K562 (cell line): Measurements from ENCODE around the gene TMEM191C. TPM values are rescaled to one million over a fixed set of nuclear protein-coding genes. Genes with fewer than 3 reads are reported as not detected.
A peak's percentile ranks its signal among the peaks of the same experiment; 100 is the strongest.

Source experiments
- CBX8 ChIP-seq: fragments of 200-600 bp; sonication (generic); IDR thresholded peaks from 2 replicates; pipeline ENCODE4 v1.6.1; 2012; ENCODE audit warnings: borderline replicate concordance, mixed run types, low read depth, mild to moderate bottlenecking, moderate library complexity, mixed read lengths, low read length, control low read depth, inconsistent platforms; ENCODE audit not compliant: poor library complexity, severe bottlenecking; ENCODE audit errors: extremely low read depth
- CEBPG ChIP-seq, 3 experiments: fragments of 200-800 bp in 1 of 3; sonication (Bioruptor generic) in 1 of 3; sonication (generic) in 1 of 3; formaldehyde crosslinking in 1 of 3; IDR thresholded peaks in 2 of 3; conservative IDR thresholded peaks in 1 of 3; 2 replicates each; pipeline versions ENCODE4 v1.6.1 to v1.8.0; 2016 to 2022; ENCODE audit warnings: missing compliant biosample characterization in 2 of 3, missing genetic modification characterization in 2 of 3, mild to moderate bottlenecking in 1 of 3, missing genetic modification reagents in 1 of 3
- EZH2 ChIP-seq: IDR thresholded peaks from 2 replicates; pipeline ENCODE4 v1.6.1; 2012; ENCODE audit warnings: low read depth, mild to moderate bottlenecking, inconsistent platforms, low read length, borderline replicate concordance
- HDAC2 ChIP-seq: fragments of 450-650 bp; IDR thresholded peaks from 2 replicates; pipeline ENCODE4 v1.6.1; 2016; ENCODE audit warnings: mild to moderate bottlenecking
- HIVEP1 ChIP-seq: fragments of 250-450 bp; sonication (Bioruptor Pico); IDR thresholded peaks from 2 replicates; pipeline ENCODE4 v1.4.0; 2020; ENCODE audit warnings: mild to moderate bottlenecking
- KLF1 ChIP-seq: fragments of 450-650 bp; IDR thresholded peaks from 2 replicates; pipeline ENCODE4 v1.6.1; 2016; ENCODE audit warnings: missing genetic modification characterization, missing compliant biosample characterization
- KLF10 ChIP-seq: fragments of 250-450 bp; sonication (Bioruptor Pico); IDR thresholded peaks from 2 replicates; pipeline ENCODE4 v1.6.1; 2021; ENCODE audit warnings: matching md5 sums
- NRF1 ChIP-seq, 2 experiments: fragments of 450-650 bp; IDR thresholded peaks in 1 of 2; conservative IDR thresholded peaks in 1 of 2; 2 replicates each; pipeline ENCODE4 v1.6.1; 2014; ENCODE audit warnings: mild to moderate bottlenecking in 2 of 2
- RBBP5 ChIP-seq: fragments of 200-600 bp; sonication (generic); IDR thresholded peaks from 2 replicates; pipeline ENCODE4 v1.6.1; 2012; ENCODE audit warnings: borderline replicate concordance, mild to moderate bottlenecking, low read length, control low read depth, inconsistent platforms; ENCODE audit not compliant: insufficient read depth, poor library complexity, severe bottlenecking
- RBM25 ChIP-seq: fragments of 200-400 bp; formaldehyde crosslinking; IDR thresholded peaks from 2 replicates; pipeline ENCODE4 v1.6.1; 2018; ENCODE audit warnings: low read length, low read depth, moderate library complexity; ENCODE audit not compliant: severe bottlenecking
- SUPT5H ChIP-seq: fragments of 450-650 bp; IDR thresholded peaks from 2 replicates; pipeline ENCODE4 v1.6.1; 2016
- TOE1 ChIP-seq, 2 experiments: fragments of 450-650 bp in 1 of 2; sonication (generic) in 1 of 2; formaldehyde crosslinking in 1 of 2; IDR thresholded peaks; 2 replicates each; pipeline versions ENCODE4 v1.7.1 to v1.8.0; 2016 to 2022; ENCODE audit warnings: borderline replicate concordance in 2 of 2, mild to moderate bottlenecking in 2 of 2, antibody characterized with exemption in 1 of 2, inconsistent platforms in 1 of 2, low read depth in 1 of 2, missing genetic modification reagents in 1 of 2, moderate library complexity in 1 of 2
- ZFP36 ChIP-seq: fragments of 150-350 bp; IDR thresholded peaks from 2 replicates; pipeline ENCODE4 v1.6.1; 2018; ENCODE audit warnings: low read length, low read depth; ENCODE audit not compliant: partially characterized antibody
- ZSCAN29 ChIP-seq: fragments of 450-650 bp; IDR thresholded peaks from 2 replicates; pipeline ENCODE4 v1.6.1; 2017
- polyA plus RNA-seq, 8 experiments: library from polyadenylated mRNA; depleted of rRNA in 4 of 8; stranded (reverse) in 5 of 8; unstranded in 3 of 8; fragments of >200 nt; fragmentation: Nextera tagmentation in 2 of 8; fragmentation: Illumina TruSeq in 1 of 8; extraction: Ambion mirVana in 2 of 8; extraction: Trizol in 1 of 8; gene quantifications; 2 replicates each; pipeline versions ENCODE4 v1.2.1 to v1.2.3, GENCODE V29; 2011 to 2014; ENCODE audit warnings: inconsistent platforms in 1 of 8, missing spikeins in 1 of 8
- total RNA-seq, 7 experiments: library from RNA; depleted of rRNA in 6 of 7; stranded (reverse); fragments of >200 nt in 6 of 7; fragmentation: Illumina TruSeq in 2 of 7; extraction: Trizol in 2 of 7; gene quantifications; 2 replicates each; pipeline versions ENCODE4 v1.2.1 to v1.2.3, GENCODE V29; 2011 to 2021; ENCODE audit warnings: low replicate concordance in 1 of 7
- TF ChIP-seq, protein P1 (sequence below), 2 experiments: fragments of 450-650 bp in 1 of 2; IDR thresholded peaks; 2 replicates each; pipeline ENCODE4 v1.6.1; 2011 to 2017; ENCODE audit warnings: low read depth in 2 of 2, antibody characterized with exemption in 1 of 2, borderline replicate concordance in 1 of 2, low read length in 1 of 2, mild to moderate bottlenecking in 1 of 2, mixed read lengths in 1 of 2; ENCODE audit not compliant: control insufficient read depth in 1 of 2
- TF ChIP-seq, protein P2 (sequence below): fragments of 250-450 bp; sonication (Bioruptor Pico); IDR thresholded peaks from 2 replicates; pipeline ENCODE4 v1.8.0; 2021; ENCODE audit warnings: mild to moderate bottlenecking, moderate library complexity
- TF ChIP-seq, protein P3 (sequence below): sonication (generic); formaldehyde crosslinking; IDR thresholded peaks from 2 replicates; pipeline ENCODE4 v1.8.1; 2023; ENCODE audit warnings: mild to moderate bottlenecking, missing genetic modification reagents, moderate library complexity
- TF ChIP-seq, protein P4 (sequence below): sonication (generic); formaldehyde crosslinking; IDR thresholded peaks from 2 replicates; pipeline ENCODE4 v1.8.0; 2022; ENCODE audit warnings: missing genetic modification reagents, mild to moderate bottlenecking, borderline replicate concordance

Gene TMEM191C
- total and polyA plus RNA-seq, 9 of the 15 experiments (the other 6 are each of a cell fraction or from before 2014, with no cell fraction given), result 0.15 to 7.1 (median 1.1) TPM

DNA sequence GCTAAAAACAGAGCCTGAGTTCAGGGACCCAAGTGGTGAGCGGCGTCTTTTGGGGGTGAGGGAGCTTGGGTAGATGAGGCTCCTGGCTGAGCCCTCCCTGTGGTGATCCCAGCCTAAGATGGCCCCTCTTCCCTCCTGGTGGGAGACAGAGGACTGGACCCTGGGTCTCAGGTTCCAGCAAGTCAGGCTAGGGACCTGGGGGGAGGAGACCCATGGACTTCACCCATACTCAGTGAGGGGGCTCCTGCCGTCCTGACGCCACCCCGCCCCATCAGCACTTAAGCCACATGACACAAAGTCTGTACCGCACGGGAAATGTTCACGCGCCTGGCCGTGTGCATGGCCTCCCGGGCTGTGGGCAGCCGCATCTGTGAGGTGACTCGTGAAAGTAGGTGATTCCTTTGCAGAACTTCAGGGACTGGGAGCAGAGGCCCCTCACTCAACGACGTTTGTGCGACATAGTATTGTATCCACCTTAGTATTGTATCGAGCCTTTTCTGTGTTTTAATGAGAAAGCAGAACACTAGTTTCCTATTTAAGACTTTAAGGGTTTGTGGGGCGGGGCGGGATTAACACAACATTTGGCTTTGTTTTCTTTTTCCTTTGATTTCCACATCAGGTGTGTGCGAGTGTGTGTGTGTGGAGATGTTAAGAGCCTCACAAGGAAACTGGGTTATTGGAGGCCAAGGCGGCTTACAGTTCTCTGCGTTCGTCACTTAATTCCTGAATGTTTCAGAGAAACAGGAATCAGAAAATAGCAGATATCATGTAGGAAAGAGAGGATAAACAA is 18.4 kb upstream of the TMEM191C start (continued):
- TF ChIP-seq, protein P1, sequence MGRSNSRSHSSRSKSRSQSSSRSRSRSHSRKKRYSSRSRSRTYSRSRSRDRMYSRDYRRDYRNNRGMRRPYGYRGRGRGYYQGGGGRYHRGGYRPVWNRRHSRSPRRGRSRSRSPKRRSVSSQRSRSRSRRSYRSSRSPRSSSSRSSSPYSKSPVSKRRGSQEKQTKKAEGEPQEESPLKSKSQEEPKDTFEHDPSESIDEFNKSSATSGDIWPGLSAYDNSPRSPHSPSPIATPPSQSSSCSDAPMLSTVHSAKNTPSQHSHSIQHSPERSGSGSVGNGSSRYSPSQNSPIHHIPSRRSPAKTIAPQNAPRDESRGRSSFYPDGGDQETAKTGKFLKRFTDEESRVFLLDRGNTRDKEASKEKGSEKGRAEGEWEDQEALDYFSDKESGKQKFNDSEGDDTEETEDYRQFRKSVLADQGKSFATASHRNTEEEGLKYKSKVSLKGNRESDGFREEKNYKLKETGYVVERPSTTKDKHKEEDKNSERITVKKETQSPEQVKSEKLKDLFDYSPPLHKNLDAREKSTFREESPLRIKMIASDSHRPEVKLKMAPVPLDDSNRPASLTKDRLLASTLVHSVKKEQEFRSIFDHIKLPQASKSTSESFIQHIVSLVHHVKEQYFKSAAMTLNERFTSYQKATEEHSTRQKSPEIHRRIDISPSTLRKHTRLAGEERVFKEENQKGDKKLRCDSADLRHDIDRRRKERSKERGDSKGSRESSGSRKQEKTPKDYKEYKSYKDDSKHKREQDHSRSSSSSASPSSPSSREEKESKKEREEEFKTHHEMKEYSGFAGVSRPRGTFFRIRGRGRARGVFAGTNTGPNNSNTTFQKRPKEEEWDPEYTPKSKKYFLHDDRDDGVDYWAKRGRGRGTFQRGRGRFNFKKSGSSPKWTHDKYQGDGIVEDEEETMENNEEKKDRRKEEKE (IDR thresholded peaks at IDR 0.05; ENCODE audit: borderline replicate concordance in 1 of 2, control insufficient read depth in 1 of 2, low read depth in 2 of 2, low read length in 1 of 2), result no peak
- TF ChIP-seq KLF1 (tag) (peak; percentile 34; the same call in 1 of the 2 replicates), HIVEP1 (CRISPR knock-in tag) (no peak), RBM25 (no peak), KLF10 (CRISPR knock-in tag) (no peak), RBBP5 (no peak), NRF1 (conservative IDR thresholded peaks at IDR 0.05 in 1 of 2, IDR thresholded peaks at IDR 0.05 in 1 of 2) (no peak), CBX8 (no peak), ZFP36 (no peak), SUPT5H (0 out of 2 replicates have a peak, but pooled peaks have one; percentile 40), CEBPG (CRISPR knock-in tag; IDR thresholded peaks at IDR 0.05) (no peak), CEBPG (tag; conservative IDR thresholded peaks at IDR 0.05 in 1 of 2, IDR thresholded peaks at IDR 0.05 in 1 of 2) (no peak), EZH2 (no peak), TOE1 (IDR thresholded peaks at IDR 0.05; ENCODE audit: borderline replicate concordance) (no peak), TOE1 (CRISPR knock-in tag; IDR thresholded peaks at IDR 0.05; ENCODE audit: borderline replicate concordance, low read depth) (no peak), HDAC2 (no peak), ZSCAN29 (no peak)
- TF ChIP-seq, protein P2, sequence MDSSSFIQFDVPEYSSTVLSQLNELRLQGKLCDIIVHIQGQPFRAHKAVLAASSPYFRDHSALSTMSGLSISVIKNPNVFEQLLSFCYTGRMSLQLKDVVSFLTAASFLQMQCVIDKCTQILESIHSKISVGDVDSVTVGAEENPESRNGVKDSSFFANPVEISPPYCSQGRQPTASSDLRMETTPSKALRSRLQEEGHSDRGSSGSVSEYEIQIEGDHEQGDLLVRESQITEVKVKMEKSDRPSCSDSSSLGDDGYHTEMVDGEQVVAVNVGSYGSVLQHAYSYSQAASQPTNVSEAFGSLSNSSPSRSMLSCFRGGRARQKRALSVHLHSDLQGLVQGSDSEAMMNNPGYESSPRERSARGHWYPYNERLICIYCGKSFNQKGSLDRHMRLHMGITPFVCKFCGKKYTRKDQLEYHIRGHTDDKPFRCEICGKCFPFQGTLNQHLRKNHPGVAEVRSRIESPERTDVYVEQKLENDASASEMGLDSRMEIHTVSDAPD (CRISPR knock-in tag), result no peak
- TF ChIP-seq, protein P3, sequence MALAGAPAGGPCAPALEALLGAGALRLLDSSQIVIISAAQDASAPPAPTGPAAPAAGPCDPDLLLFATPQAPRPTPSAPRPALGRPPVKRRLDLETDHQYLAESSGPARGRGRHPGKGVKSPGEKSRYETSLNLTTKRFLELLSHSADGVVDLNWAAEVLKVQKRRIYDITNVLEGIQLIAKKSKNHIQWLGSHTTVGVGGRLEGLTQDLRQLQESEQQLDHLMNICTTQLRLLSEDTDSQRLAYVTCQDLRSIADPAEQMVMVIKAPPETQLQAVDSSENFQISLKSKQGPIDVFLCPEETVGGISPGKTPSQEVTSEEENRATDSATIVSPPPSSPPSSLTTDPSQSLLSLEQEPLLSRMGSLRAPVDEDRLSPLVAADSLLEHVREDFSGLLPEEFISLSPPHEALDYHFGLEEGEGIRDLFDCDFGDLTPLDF (CRISPR knock-in tag), result peak; percentile 47; the same call in 1 of the 2 replicates
- TF ChIP-seq, protein P4, sequence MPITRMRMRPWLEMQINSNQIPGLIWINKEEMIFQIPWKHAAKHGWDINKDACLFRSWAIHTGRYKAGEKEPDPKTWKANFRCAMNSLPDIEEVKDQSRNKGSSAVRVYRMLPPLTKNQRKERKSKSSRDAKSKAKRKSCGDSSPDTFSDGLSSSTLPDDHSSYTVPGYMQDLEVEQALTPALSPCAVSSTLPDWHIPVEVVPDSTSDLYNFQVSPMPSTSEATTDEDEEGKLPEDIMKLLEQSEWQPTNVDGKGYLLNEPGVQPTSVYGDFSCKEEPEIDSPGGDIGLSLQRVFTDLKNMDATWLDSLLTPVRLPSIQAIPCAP (CRISPR knock-in tag), result no peak
